Caco-2 (cell line): Measurements from ENCODE around the gene PLXDC1. TPM values are rescaled to one million over a fixed set of nuclear protein-coding genes. Genes with fewer than 3 reads are reported as not detected.

Source experiments
- BruUV-seq: library from RNA; stranded (reverse); fragments of 400-500 nt; replicated peaks from 2 replicates; lab custom pipeline; 2021; lab: Mats Ljungman, UMichigan
- CTCF ChIA-PET: fragments of 300-600 bp; sonication (Branson Sonifier 250); formaldehyde crosslinking; loops from one replicate; lab custom pipeline; 2022; ENCODE audit warnings: antibody characterized with exemption; lab: Charles Lee
- POLR2A ChIA-PET: fragments of 300-600 bp; sonication (Branson Sonifier 250); formaldehyde crosslinking; loops from one replicate; lab custom pipeline; 2022; ENCODE audit warnings: antibody characterized with exemption; lab: Charles Lee
- DNase-seq, 2 experiments: peaks; one replicate each; pipeline versions ENCODE4 v3.0.0 to v3.0.0-alpha.2; 2020 to 2022
- H3K27me3 ChIP-seq: replicated peaks from 2 replicates; pipeline ENCODE4 v1.6.0; 2011; ENCODE audit warnings: low read length; ENCODE audit not compliant: control insufficient read depth, insufficient read depth
- H3K36me3 ChIP-seq: 2 replicates; pipeline ENCODE4 v1.5.1; 2011; ENCODE audit warnings: low read length; ENCODE audit not compliant: control insufficient read depth, insufficient read depth
- H3K4me1 ChIP-seq: fragments of 250-450 bp; sonication (Bioruptor Pico); 2 replicates; pipeline ENCODE4 v1.5.1; 2020; ENCODE audit warnings: mild to moderate bottlenecking
- H3K4me3 ChIP-seq: 2 replicates; pipeline ENCODE4 v1.5.1; 2011; ENCODE audit warnings: low read depth, mild to moderate bottlenecking, control low read depth, low read length
- H3K9me3 ChIP-seq: fragments of 250-450 bp; sonication (Bioruptor Pico); 2 replicates; pipeline ENCODE4 v1.5.1; 2020; ENCODE audit warnings: mild to moderate bottlenecking, moderate library complexity
- H3K27ac Mint-ChIP-seq: one replicate; pipeline ENCODE4 v1.8.0; 2022; ENCODE audit warnings: mixed read lengths; ENCODE audit not compliant: unreplicated experiment
- H3K27me3 Mint-ChIP-seq: one replicate; pipeline ENCODE4 v1.8.0; 2022; ENCODE audit warnings: mixed read lengths; ENCODE audit not compliant: insufficient read depth, unreplicated experiment
- H3K36me3 Mint-ChIP-seq: one replicate; pipeline ENCODE4 v1.8.0; 2022; ENCODE audit warnings: mild to moderate bottlenecking, mixed read lengths; ENCODE audit not compliant: insufficient read depth, unreplicated experiment
- H3K4me1 Mint-ChIP-seq: one replicate; pipeline ENCODE4 v1.8.0; 2022; ENCODE audit warnings: low read depth, mixed read lengths; ENCODE audit not compliant: unreplicated experiment
- H3K4me3 Mint-ChIP-seq: one replicate; pipeline ENCODE4 v1.8.0; 2022; ENCODE audit warnings: mild to moderate bottlenecking, moderate library complexity, mixed read lengths; ENCODE audit not compliant: unreplicated experiment
- H3K9me3 Mint-ChIP-seq: one replicate; pipeline ENCODE4 v1.8.0; 2022; ENCODE audit warnings: mixed read lengths; ENCODE audit not compliant: unreplicated experiment
- CTCF ChIP-seq, 2 experiments: fragments of 200-600 bp in 1 of 2; IDR thresholded peaks; 1 replicate in 1 of 2; 2 replicates in 1 of 2; pipeline versions ENCODE4 v1.5.1 to v1.8.0; 2011 to 2022; ENCODE audit warnings: antibody characterized with exemption in 1 of 2, control low read depth in 1 of 2, inconsistent platforms in 1 of 2, low read depth in 1 of 2, low read length in 1 of 2, mild to moderate bottlenecking in 1 of 2, moderate library complexity in 1 of 2; ENCODE audit not compliant: insufficient read depth in 1 of 2, severe bottlenecking in 1 of 2, unreplicated experiment in 1 of 2
- intact Hi-C: fragments of 100-400 bp; cut with micrococcal nuclease; formaldehyde crosslinking; loops from one replicate; pipeline ENCODE4 v1.10.0; 2022; ENCODE audit not compliant: unreplicated experiment
- total RNA-seq: library from RNA; stranded (reverse); gene quantifications from 2 replicates; pipeline ENCODE4 v1.2.3, GENCODE V29; 2022

PLXDC1 gene
- total RNA-seq, 1 experiment from 2014 or later: 0.14 TPM

- Mint-ChIP-seq H3K9me3 (no peaks in the 10 kb centered on the region), H3K27ac (no peak overlapping the region), H3K36me3 (no peaks in the 10 kb centered on the region), H3K4me3 (no peak overlapping the region), H3K27me3 (no peaks in the 10 kb centered on the region), H3K4me1 (peaks cover 3% of the 10 kb centered on the region)
- no peak for DNase-seq
- H3K36me3 ChIP-seq: no peaks in the 10 kb centered on the region
- no peaks in the 10 kb centered on the region for H3K4me1 ChIP-seq
- BruUV-seq: no TSS peak
- intact Hi-C loops: no loop called here
- no peak for TF ChIP-seq CTCF (IDR thresholded peaks at IDR 0.05; ENCODE audit: insufficient read depth in 1 of 2, low read depth in 1 of 2, low read length in 1 of 2, severe bottlenecking in 1 of 2, unreplicated experiment in 1 of 2)
- H3K4me3 ChIP-seq: no peak overlapping the region
- no peaks in the 10 kb centered on the region for H3K27me3 ChIP-seq
- H3K9me3 ChIP-seq: no peaks in the 10 kb centered on the region
- ChIA-PET CTCF (interaction anchor here (1.2 kb wide), 1 partner anchor 89 kb away, joined by 3 read pairs; no protein-coding TSS in a partner anchor), POLR2A (no interaction called here)
These were observed 87.8 kb downstream of the PLXDC1 start for GRCh38 chr17:39063681-39064069.

- Histone ChIP-seq H3K4me1 (no peaks in the 10 kb centered on the region), H3K27me3 (no peaks in the 10 kb centered on the region), H3K36me3 (no peaks in the 10 kb centered on the region), H3K9me3 (no peaks in the 10 kb centered on the region), H3K4me3 (no peak overlapping the region)
- no TSS peak for BruUV-seq
- POLR2A ChIA-PET: no interaction called here
- CTCF ChIA-PET: interaction anchor here (1.2 kb wide), 1 partner anchor 90 kb away, joined by 3 read pairs; no protein-coding TSS in a partner anchor
- Mint-ChIP-seq H3K27me3 (no peaks in the 10 kb centered on the region), H3K27ac (no peak overlapping the region), H3K36me3 (no peaks in the 10 kb centered on the region), H3K4me1 (peaks cover 7% of the 10 kb centered on the region), H3K9me3 (no peaks in the 10 kb centered on the region), H3K4me3 (no peak overlapping the region)
- no peak for DNase-seq
- no peak for TF ChIP-seq CTCF (IDR thresholded peaks at IDR 0.05; ENCODE audit: insufficient read depth in 1 of 2, low read depth in 1 of 2, low read length in 1 of 2, severe bottlenecking in 1 of 2, unreplicated experiment in 1 of 2)
- intact Hi-C loops: no loop called here
These were observed 88.4 kb downstream of the PLXDC1 start for GRCh38 chr17:39062846-39063680.

- Histone ChIP-seq H3K4me3 (no peak overlapping the region), H3K36me3 (no peaks in the 10 kb centered on the region), H3K9me3 (0 out of 2 replicates have a peak, but pooled peaks cover 5% of the 10 kb centered on the region), H3K4me1 (peaks cover 3% of the 10 kb centered on the region), H3K27me3 (no peaks in the 10 kb centered on the region)
- intact Hi-C loops: no loop called here
- Mint-ChIP-seq H3K36me3 (peaks cover 21% of the 10 kb centered on the region), H3K4me1 (peaks cover 14% of the 10 kb centered on the region), H3K9me3 (peaks cover 10% of the 10 kb centered on the region), H3K27ac (no peak overlapping the region), H3K4me3 (no peak overlapping the region), H3K27me3 (no peaks in the 10 kb centered on the region)
- ChIA-PET CTCF (interaction anchor here (1.2 kb wide), 1 partner anchor 76 kb away, joined by 5 read pairs; no protein-coding TSS in a partner anchor), POLR2A (no interaction called here)
- no TSS peak for BruUV-seq
- no peak for DNase-seq
- no peak for TF ChIP-seq CTCF (IDR thresholded peaks at IDR 0.05; ENCODE audit: insufficient read depth in 1 of 2, low read depth in 1 of 2, low read length in 1 of 2, severe bottlenecking in 1 of 2, unreplicated experiment in 1 of 2)
These were observed 92.9 kb downstream of the PLXDC1 start for GRCh38 chr17:39058524-39058923.
